GM18907 (cell line): Measurements from ENCODE around the gene GLIS1.

Experiments used
- ATAC-seq: cut with Tn5 transposase; IDR thresholded peaks from one replicate; pipeline ENCODE4 v1.9.1; 2021; ENCODE audit warnings: mild to moderate bottlenecking, moderate library complexity; ENCODE audit not compliant: unreplicated experiment

GLIS1 gene

DNA sequence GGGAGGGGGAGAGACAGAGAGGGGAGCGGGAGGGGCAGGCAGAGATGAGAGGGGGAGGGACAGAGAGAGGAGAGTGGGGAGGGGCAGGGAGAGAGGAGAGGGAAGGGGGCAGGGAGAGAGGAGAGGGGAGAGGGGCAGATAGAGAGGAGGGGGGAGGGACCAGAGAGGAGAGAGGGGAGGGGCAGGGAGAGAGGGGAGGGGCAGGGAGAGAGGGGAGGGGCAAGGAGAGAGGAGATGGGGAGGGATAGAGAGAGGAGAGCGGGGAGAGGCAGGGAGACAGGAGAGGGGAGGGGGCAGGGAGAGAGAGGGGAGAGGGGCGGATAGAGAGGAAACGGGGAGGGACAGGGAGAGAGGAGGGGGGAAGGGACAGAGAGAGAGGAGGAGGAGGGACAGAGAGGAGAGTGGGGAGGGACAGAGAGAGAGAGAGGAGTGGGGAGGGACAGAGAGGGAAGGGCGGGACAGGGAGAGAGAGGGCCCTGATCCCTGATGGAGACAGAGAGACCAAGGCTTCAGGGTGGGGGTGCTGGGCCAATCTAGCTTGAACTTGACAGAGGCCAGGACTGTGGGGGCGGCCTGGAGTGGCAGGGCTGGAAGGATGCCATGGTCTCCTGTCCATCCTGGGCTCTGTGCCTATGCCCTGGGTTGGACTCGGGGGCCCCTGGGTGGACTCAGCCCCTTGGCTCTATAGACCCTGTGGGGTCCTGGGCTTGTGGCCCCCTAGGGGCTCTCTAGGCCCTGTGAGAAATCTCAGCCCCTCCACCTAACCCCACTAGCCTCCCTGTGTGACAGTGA is 236.1 kb downstream of the GLIS1 start:
- ATAC-seq, result no peak

DNA sequence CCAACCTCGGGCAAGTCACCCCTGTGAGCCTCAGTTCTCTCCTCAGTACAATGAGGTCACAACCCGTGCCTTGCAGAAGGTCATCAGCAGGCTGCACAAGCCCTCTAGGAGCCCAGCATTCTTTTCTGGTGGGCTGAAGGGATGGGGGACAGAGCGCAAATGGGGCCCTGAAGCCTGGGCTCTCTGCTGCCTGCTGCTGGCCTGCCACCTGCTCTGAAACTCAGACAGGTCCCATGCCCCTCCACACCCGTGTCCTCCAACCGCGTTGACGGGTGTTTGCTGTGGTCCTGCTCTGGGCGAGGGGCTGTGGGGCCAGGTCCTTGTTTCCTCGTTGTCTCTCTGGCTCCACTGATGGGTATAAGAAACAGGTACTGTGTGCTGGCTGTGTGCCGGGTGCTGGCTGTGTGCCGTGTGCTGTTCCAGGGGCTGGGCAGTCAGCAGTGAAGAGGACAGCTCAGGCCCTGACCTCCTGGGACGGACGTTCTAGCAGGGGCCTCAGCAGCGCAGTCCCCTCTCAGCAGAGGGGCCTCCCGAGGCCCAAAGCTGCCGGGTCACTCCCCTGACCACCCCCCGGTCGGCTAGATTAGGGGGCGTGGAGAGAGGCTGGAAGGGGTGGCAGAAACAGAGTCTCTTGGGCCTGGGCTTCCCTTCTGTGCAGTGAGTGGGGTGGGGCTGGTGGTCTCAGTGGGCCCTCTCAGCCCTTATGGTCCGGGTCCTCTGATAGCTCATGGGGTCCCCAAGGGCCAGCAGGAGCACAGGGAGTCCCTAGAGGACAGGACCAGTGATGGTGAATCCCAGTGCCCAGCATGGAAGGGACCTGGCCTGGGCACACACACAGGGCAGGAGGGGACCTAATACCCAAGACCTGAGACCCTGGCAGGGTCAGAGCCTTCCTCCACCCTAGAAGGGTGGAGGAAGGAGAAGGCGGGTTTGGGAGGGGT is 237.6 kb downstream of the GLIS1 start:
- ATAC-seq, result no peak

DNA sequence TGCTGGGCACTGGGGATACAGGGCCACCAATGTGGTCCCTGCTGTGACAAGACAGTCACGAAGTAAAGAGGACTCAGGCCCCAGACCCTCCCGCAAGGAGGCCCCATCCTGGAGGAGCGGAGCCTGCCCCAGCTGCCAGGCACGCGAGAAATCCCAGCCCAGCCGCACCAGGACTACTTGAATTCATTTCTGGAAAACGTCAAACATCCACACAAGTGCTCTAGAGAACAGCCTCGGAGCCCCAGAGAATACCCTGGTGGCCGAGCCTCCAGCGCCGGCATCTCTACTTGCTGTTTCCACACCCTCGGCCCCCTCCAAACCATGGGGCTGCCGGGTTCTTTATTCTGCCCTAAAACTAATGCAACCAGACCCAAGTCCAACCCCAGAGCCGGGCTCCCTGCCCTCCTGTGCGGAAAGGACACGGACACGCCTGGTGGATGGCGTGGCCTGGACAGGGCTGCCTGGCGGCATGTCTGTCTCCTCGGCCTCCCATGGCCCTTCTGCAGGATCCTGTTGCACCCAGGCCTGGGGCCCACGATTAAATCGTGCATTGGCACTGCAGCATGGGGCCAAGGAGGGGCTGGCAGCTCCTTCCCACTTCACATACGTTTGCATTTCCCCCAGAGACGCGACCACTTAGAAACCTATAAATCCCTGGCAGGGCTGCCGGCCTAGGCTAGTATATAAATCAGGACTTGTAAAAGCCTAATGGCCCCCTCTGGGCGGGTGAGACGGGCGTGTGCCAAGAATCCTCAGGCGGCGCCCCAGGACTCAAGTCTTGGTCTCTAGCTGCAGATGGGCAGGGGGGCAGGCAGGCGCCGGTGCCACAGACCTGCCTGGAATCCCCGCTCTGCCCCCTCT is 238.5 kb downstream of the GLIS1 start:
- ATAC-seq, result no peak

DNA sequence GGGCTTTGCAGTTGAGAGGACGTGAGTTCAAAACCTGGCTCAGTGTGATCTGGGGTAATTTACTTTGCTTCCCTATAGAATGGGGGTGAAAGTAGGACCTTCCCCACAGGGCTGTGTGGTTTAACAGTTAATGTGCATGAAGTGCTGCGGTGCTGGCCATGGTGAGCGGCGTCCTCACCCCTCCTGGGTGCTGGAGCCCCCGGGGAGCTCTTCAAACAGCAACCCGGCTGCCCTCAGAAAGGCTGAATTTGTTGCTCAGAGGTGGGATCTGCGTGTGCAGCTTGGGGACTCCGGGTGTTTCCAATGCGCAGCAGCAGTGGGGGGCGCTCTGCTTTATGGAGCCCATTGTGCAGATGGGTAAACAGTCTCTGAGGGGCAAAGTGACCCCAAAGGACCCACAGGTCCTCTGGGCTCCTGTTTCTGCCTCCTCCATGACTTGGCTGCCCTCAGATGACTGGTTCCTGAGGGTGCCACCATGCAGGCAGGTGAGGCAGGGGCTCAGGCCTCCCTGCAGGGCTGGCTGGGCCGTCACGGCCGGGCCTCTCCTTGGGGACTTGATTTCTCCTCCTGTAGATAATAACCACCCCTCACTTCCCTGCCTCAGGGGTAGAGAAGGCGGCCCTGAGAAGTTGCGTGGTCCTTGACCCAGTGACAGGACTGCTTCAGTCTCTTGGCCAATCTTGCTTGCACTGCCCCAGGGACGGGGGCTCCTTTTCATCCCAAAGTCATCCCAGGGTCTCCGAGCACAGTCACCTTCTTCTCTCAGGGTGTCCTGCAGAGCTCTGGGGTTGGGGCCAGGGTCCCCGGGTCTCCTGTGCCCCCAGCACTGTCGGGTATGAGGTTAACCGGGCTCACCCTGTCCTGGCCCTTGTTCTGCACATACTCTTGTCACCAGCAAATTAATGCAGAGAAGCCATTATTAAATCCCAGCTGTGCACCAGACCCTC is 239.4 kb downstream of the GLIS1 start:
- no peak for ATAC-seq

DNA sequence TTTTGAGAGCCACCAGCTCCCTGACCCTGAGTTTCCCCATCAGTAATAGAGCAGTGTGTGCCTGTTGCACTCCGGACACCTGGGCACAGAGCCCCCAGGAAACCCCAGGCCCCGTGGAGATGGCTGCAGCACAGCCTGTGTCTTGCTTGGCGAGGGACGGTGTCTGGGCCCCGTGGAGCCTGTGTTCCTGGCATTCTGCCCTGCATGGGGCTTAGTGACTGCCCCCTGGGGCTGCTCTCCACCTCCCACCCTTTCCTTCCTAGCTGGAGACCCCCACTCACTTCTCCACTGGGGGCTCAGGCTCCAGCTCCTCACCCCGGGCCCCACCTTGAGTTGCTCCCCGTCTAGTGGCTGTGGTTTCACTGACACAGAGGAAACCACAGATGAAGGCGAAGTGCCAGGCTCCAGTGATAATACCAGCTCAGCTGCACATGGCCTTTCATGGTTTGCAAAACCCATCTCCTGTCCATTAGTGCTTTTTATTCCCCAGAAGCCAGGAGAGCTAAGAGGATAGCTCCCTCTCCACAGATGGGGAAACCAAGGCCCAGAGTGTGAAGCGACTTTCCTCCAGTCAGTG is 240.3 kb downstream of the GLIS1 start:
- ATAC-seq, result no peak

DNA sequence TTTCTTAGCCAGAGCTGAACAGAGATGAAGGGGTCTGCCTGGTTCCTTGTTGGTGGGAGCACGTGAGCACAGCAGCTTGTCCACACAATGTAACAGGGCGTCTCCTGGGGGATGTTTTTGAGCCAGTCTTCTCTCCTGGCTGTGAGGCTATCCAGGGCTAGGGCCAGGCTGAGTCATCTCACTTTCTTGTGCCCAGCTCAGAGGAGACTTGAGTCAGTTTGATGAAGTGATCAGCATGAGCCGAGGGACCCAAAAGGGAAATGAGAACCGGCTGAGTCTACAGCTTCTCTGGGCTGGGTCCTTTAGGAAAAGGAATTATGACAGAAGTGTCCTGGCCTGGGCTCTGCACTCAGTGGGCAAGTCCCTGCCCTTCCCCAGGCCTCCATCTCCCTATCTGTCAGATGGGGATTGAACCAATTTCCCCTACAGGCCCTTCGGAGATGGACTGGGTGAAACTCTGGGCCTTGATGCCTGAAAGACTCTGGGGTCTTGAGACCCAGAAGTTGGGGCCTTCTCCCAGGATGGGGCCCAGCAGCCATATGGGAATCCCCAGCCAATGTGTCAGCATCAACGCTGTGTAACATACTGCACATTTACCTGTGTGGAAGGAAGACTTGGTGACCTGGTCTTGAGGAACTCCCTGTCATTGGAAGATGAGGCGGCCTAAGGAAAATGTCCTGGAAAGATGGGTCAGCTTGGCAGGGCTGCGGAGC is 243.2 kb downstream of the GLIS1 start:
- ATAC-seq, result no peak

DNA sequence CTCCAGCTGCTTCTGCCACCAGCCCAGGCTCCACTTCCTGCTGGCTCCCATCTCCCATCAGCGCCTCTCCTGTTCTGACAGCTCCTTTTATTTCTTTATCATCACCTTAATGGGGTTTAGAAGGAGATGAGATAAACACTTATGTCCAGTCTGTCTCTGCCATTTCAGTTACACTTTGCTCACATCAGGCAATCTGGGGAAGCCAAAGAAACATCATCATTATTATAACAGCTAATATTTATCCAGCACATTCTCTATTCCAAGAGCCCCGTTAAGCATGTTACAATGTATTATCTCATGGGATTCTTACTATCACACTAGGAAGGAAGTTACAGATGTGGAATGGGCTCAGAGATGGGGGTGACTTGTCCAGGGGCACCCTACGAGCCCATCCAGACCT is 248.6 kb downstream of the GLIS1 start:
- ATAC-seq, result no peak

DNA sequence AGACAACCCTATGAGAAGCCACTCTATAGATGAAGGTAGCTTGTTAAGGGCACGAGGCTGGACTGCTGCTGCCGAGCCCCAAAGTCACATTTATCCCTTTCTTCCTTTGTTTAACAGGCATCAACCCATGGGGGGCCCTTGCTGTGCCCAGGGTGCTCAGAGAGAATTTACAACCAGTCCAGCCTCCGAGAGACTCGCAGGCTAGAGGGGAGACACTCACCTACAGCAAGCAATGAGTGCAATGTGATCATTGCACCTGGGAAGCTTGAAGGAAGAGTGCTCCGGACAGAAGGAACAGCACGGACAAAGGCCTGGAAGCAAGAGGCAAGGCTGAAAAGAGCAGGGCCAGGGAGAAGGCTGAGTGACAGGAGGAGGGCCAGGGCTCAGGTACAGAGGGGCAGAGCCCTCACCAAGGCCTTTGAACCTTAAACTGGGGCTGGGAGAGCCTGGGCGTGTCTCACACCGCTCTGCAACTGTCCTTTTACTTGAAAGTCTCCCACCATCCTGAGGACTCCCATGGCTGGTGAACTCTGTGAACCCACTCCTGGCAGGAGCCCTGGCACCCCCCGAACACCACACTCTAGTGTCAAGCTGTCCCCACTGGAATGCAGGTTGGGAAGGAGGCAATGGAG is 252.5 kb downstream of the GLIS1 start:
- ATAC-seq, result no peak

DNA sequence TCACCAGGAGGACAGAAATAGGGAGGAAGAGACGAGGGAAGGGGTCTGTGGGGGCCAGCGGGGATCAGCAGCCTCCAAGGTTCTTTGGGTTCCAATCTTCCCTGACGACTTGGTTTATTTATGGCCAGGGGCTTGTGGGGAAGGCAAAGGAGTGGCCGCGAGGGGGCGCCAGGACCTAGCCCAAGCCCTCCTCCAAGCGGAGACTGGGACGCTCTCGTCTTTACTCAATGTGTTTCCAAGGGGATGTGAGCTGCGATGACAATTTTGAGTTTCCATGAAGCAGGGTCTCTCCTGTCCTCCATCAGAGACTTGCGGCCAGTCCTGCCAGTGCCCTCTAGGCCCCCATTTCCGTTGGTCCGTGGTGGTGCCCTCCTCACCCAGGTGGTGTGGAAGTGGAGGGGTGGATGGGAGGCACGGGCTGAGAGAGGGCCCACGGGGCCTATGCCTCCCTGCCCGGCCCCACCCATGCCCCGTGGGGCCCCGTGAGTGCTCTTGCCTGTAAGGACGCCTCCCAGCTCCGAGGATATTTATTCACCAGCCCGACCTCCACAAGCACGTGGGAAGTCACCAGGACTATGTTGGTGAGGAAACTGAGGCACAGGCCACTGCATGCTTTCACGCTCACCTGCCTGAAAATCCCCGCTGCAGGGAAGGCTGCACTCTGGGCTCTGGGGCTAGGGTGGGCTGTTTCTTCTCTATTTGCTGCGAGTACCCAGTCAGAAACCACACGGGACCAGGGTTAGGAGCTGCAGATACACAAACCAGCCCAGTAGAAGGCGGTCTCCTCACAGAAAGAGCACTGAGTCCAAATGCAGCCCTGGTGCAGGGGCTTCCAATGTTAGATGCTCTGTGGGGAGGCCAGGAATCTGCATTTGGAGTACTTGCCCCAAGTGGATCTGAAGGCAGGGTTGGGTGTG is 253.2 kb downstream of the GLIS1 start:
- no peak for ATAC-seq

DNA sequence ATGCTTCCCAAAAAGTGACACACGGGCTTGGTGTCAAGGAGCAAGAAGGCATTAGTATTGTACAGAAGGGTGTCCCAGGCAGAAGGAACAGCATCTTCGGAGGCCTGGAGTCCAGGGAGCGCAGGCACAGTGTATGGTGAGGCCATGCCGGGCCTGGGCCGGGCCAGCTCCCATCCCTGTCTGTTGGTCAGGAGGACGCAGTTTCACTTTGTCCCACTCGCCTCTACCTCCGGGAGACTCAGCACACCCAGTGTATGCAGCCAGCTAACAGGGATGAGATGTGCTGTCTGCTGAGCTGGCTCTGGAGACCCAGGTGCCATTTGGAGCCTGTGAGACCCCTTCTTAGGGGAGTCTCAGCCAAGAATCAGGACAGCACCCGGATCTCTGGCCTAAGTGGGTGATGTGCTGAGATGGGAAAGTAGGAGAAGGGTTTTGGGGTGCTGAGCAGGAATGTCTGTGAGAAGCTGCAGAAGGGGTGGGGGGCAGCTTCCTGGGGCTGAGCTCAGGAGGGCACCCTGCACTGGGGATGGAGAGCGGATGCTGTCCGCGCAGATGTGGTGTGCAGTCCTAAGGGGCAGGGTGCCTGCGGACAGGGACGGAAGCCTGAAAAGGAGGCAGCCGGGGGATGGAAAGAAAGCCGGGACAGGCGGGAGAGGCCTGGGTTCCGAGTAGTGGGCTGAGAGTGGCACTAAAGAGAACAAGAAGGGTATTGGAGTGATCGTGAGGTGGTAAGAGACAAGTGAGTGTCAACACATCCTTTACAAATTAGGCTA is 254.1 kb downstream of the GLIS1 start:
- no peak for ATAC-seq

DNA sequence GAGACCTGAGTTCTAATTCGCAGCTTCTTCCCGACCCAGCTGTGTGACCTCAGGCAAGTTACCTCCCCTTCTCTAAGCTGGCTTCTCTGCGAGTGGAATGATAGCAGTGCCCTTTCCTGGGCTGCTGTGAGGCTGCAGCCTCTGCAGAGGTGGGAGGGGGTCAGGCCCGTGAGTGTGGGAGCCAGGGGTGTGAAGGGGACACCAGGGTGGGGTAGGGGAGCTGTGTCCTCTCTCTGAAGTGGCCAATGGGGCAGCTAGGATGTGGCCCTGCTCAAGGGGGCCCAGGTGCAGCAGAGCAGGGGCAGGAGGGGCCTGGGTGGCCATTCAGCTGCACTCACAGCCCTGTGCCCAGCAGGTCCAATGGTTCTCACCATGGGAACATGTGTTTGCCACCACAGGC is 255.3 kb downstream of the GLIS1 start:
- no peak for ATAC-seq

DNA sequence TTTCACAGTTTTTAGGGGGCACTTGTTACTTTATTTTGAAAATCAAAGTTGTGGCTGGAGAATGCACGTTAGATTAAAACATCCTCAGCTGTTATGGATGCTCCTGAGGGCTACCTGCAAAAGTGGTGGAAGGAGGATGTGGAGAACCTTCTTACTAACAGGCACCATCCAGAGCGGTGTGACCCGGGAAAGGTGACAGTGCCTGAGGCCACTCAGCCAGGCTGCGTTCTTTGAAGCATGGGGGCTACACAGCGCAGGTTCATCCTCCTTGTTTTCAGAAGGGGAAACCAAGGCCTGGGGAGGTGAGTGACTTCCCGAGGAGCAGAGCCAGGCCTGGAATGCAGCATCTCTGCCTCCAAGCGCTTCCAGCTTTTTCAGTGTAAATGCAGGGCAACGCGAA is 255.8 kb downstream of the GLIS1 start:
- no peak for ATAC-seq

DNA sequence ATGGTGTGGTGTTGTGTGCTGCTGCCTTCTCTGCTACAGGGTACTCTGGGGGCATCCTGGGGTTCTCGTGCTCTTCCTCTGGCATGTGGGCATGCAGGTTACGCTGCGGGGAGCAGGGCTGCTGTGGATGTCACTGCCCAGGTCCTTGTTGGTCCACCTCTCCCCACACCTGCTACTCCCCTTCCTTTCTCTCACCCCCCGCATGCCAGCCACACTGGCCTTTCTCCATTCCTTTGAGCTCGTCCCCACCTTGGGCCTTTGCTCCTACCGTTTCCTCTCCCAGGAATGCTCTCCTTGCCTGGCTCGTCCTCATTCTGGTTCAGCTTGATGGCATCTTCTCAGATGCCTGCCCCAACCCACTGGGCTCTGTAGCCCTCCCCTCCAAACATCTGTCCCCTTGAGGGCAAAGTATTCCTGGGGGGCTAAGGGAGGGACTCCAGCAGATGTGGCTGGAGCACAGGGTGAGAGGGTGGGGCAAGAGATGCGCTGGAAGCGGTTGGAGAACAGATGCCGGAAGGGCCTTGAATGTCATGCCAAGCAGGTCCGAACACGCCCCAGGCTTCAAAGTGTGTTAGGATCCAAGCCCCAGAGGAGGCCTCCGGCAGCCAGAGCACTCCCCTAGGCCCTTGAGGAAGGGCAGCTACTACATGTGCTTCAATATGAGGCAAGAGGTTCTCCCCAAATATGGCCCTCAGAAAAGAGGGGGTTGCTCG is 256.4 kb downstream of the GLIS1 start:
- ATAC-seq, result no peak

DNA sequence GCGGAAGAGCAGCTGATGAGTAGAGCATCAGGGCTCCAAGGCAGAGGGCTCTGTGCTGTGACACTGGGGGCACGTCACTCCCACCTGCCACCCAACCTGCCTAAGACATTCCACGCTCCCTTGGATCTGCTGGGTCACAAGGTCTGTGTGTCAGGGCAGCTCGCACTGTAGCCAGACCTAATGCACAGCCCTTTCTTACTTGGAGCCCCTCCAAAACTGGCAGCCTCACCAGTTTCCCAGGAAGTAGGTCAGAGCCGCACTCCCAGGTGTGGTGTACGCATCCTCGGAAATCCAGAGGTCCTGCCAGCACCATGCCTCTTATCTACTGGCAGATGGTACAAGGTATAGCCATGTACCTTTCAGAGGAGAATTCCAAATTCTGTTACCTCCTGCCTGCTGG is 257.5 kb downstream of the GLIS1 start:
- no peak for ATAC-seq

DNA sequence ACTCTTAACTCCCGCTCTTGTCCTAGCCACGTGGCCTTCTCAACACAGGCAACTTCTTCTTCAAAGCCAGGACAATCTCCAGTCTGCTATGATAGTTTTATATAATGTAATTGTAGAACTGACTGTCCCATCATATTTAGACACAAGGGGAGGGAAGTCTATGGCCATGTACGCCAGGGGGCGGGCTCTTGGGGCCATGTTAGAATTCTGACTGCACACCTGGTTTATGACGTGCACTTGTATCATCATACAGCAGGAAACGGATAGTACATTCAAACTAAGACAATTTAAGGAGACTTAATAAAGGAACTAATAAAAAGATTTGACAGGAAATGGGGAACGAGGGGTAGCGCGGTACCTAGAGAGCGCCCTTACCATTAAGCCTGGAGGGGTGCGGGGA is 258.3 kb downstream of the GLIS1 start:
- no peak for ATAC-seq

DNA sequence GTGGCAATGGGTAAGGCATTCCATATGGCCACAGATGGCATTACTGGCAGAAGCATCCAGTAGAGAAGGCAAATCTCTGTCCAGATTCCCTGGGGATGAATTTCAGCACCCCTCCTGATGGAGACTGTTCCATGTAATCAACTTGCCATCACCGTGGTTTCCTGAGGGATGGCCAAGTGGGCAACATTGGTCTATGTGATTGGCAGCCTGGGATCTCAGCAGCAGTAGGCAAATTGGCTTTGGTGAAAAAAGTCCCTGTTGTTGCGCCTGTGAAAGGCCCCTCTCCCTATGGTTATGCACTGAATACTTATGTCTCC is 260.5 kb downstream of the GLIS1 start:
- no peak for ATAC-seq
